OCI-LY3 (cell line): ENCODE measurements around the gene IRX6.

Source experiments
- H2AFZ ChIP-seq: fragments of 200-600, 300-600 bp; shearing (Covaris generic); 2 replicates; pipeline ENCODE4 v1.6.0; 2014; ENCODE audit warnings: antibody characterized with exemption, low read depth, low read length
- H3K27ac ChIP-seq: fragments of 200-600, 300-600 bp; sonication (generic); 2 replicates; pipeline ENCODE4 v1.5.1; 2014; ENCODE audit warnings: mild to moderate bottlenecking, low read length, moderate library complexity, mixed read lengths
- H3K27me3 ChIP-seq: fragments of 200-600, 300-600 bp; sonication (generic); 2 replicates; pipeline ENCODE4 v1.6.1; 2014; ENCODE audit warnings: low read depth, low read length, mixed read lengths
- H3K36me3 ChIP-seq: fragments of 200-600, 300-600 bp; sonication (generic); replicated peaks from 2 replicates; pipeline ENCODE3; 2014; ENCODE audit warnings: low read depth, low read length, mixed read lengths
- H3K4me1 ChIP-seq: fragments of 300-600, 200-600 bp; sonication (generic); 2 replicates; pipeline ENCODE4 v1.6.1; 2014; ENCODE audit warnings: low read length, mixed read lengths
- H3K4me2 ChIP-seq: fragments of 200-600, 300-600 bp; sonication (generic); 2 replicates; pipeline ENCODE4 v1.6.1; 2014; ENCODE audit warnings: low read length, mixed read lengths
- H3K4me3 ChIP-seq: fragments of 300-600, 200-600 bp; sonication (generic); 2 replicates; pipeline ENCODE4 v1.5.1; 2014; ENCODE audit warnings: antibody characterized with exemption, mild to moderate bottlenecking, low read length, moderate library complexity
- H3K79me2 ChIP-seq: fragments of 300-600, 200-600 bp; shearing (Covaris generic); 2 replicates; pipeline ENCODE4 v1.6.1; 2014; ENCODE audit warnings: mild to moderate bottlenecking, low read length, mixed read lengths
- H3K9ac ChIP-seq: fragments of 300-600, 200-600 bp; shearing (Covaris generic); 2 replicates; pipeline ENCODE4 v1.6.0; 2014; ENCODE audit warnings: mild to moderate bottlenecking, low read length, moderate library complexity
- H3K9me3 ChIP-seq: fragments of 200-600, 300-600 bp; shearing (Covaris generic); 2 replicates; pipeline ENCODE4 v1.6.1; 2014; ENCODE audit warnings: low read length, mixed read lengths; ENCODE audit not compliant: insufficient read depth
- H4K20me1 ChIP-seq: fragments of 200-600, 300-600 bp; sonication (generic); 2 replicates; pipeline ENCODE4 v1.6.1; 2016; ENCODE audit warnings: low read length, mixed read lengths; ENCODE audit not compliant: insufficient read depth
- CTCF ChIP-seq: fragments of 200-600, 300-600 bp; sonication (generic); IDR thresholded peaks from 2 replicates; pipeline ENCODE4 v1.5.1; 2014; ENCODE audit warnings: antibody characterized with exemption, low read length, low read depth
- EZH2phosphoT487 ChIP-seq: fragments of 200-600 bp; shearing (Covaris generic); IDR thresholded peaks from 2 replicates; pipeline ENCODE4 v1.6.1; 2018; ENCODE audit warnings: antibody characterized with exemption, mixed run types, low read depth

The IRX6 gene

GRCh38 chr16:55376045-55376444 is 52.0 kb downstream of the IRX6 start:
- Histone ChIP-seq H3K9ac (no peak overlapping the region), H3K4me2 (no peak overlapping the region), H3K36me3 (no peaks in the 10 kb centered on the region), H2AFZ (no peak overlapping the region), H3K27ac (no peak overlapping the region), H3K4me3 (no peak overlapping the region), H4K20me1 (no peaks in the 10 kb centered on the region), H3K79me2 (no peaks in the 10 kb centered on the region), H3K27me3 (no peaks in the 10 kb centered on the region), H3K9me3 (no peaks in the 10 kb centered on the region), H3K4me1 (no peaks in the 10 kb centered on the region)
- TF ChIP-seq EZH2phosphoT487, result no peak
- no peak for TF ChIP-seq CTCF

- Histone ChIP-seq H3K4me1 (no peaks in the 10 kb centered on the region), H3K4me3 (no peak overlapping the region), H4K20me1 (no peaks in the 10 kb centered on the region), H3K36me3 (no peaks in the 10 kb centered on the region), H3K4me2 (no peak overlapping the region), H3K9me3 (no peaks in the 10 kb centered on the region), H3K27ac (no peak overlapping the region), H3K27me3 (no peaks in the 10 kb centered on the region), H2AFZ (no peak overlapping the region), H3K9ac (no peak overlapping the region), H3K79me2 (no peaks in the 10 kb centered on the region)
- TF ChIP-seq EZH2phosphoT487 (no peak), CTCF (no peak)
Measured at GRCh38 chr16:55376567-55377167, 52.7 kb downstream of the IRX6 start.

- Histone ChIP-seq H3K36me3 (no peaks in the 10 kb centered on the region), H2AFZ (no peak overlapping the region), H3K4me2 (no peak overlapping the region), H3K4me1 (no peaks in the 10 kb centered on the region), H4K20me1 (no peaks in the 10 kb centered on the region), H3K9ac (no peak overlapping the region), H3K9me3 (no peaks in the 10 kb centered on the region), H3K27ac (no peak overlapping the region), H3K4me3 (no peak overlapping the region), H3K79me2 (no peaks in the 10 kb centered on the region), H3K27me3 (no peaks in the 10 kb centered on the region)
- no peak for TF ChIP-seq CTCF
- TF ChIP-seq EZH2phosphoT487, result no peak
Measured at GRCh38 chr16:55377840-55378239, 53.8 kb downstream of the IRX6 start.

GRCh38 chr16:55378616-55379015 is 54.6 kb downstream of the IRX6 start:
- no peak for TF ChIP-seq CTCF
- no peak for TF ChIP-seq EZH2phosphoT487
- H3K4me1 ChIP-seq, result no peaks in the 10 kb centered on the region
- H3K79me2 ChIP-seq, result no peaks in the 10 kb centered on the region
- no peak overlapping the region for H2AFZ ChIP-seq
- H3K9me3 ChIP-seq, result no peaks in the 10 kb centered on the region
- no peak overlapping the region for H3K27ac ChIP-seq
- no peak overlapping the region for H3K4me3 ChIP-seq
- no peak overlapping the region for H3K9ac ChIP-seq
- H3K36me3 ChIP-seq, result no peaks in the 10 kb centered on the region
- no peaks in the 10 kb centered on the region for H4K20me1 ChIP-seq
- H3K27me3 ChIP-seq, result no peaks in the 10 kb centered on the region
- H3K4me2 ChIP-seq, result no peak overlapping the region
